Activated T-helper 1 cell treated with anti-CD3 and anti-CD28 coated beads, Interleukin-12 subunit alpha, Interleukin-12 subunit beta, Interleukin-2, Interleukin-4 antibody, amounts not matched to agents 30 ng/mL and 10 ng/mL and 1 ng/mL, durations not matched to agents 14 hours and 24 hours and 36 hours (primary cell): ENCODE data around the gene ZBTB1. TPM values are rescaled to one million over a fixed set of nuclear protein-coding genes. Genes with fewer than 3 reads are reported as not detected.

Experiments used
- DNase-seq: peaks from one replicate; pipeline ENCODE4 v3.0.0; 2021; ENCODE audit warnings: low spot score
- H3K27ac Mint-ChIP-seq: one replicate; pipeline ENCODE4 v1.8.0; 2021; ENCODE audit warnings: mild to moderate bottlenecking, mixed read lengths
- H3K27me3 Mint-ChIP-seq: one replicate; pipeline ENCODE4 v1.8.0; 2022; ENCODE audit warnings: mild to moderate bottlenecking, moderate library complexity, mixed read lengths; ENCODE audit not compliant: insufficient read depth
- H3K36me3 Mint-ChIP-seq: one replicate; pipeline ENCODE4 v1.8.0; 2021; ENCODE audit warnings: low read depth, mixed read lengths
- H3K4me1 Mint-ChIP-seq: one replicate; pipeline ENCODE4 v1.8.0; 2021; ENCODE audit warnings: low read depth, mixed read lengths
- H3K4me3 Mint-ChIP-seq: one replicate; pipeline ENCODE4 v1.8.0; 2021; ENCODE audit warnings: mild to moderate bottlenecking, moderate library complexity, mixed read lengths
- H3K9me3 Mint-ChIP-seq: one replicate; pipeline ENCODE4 v1.8.0; 2021; ENCODE audit warnings: mixed read lengths
- intact Hi-C: fragments of 100-400 bp; cut with micrococcal nuclease; formaldehyde crosslinking; loops from one replicate; pipeline ENCODE4 v1.15.1; 2024
- total RNA-seq: library from RNA; stranded (reverse); gene quantifications from 2 replicates; pipeline ENCODE4 v1.2.3, GENCODE V29; 2022

The ZBTB1 gene
- total RNA-seq, 1 donor from 2014 or later, result 41.2 TPM

- intact Hi-C loops, result no loop called here
- no peak for DNase-seq
- H3K27ac Mint-ChIP-seq, result no peak overlapping the region
- peaks cover 9% of the 10 kb centered on the region for H3K36me3 Mint-ChIP-seq
- no peaks in the 10 kb centered on the region for H3K27me3 Mint-ChIP-seq
- H3K4me3 Mint-ChIP-seq, result no peak overlapping the region
- no peaks in the 10 kb centered on the region for H3K9me3 Mint-ChIP-seq
- peaks cover 9% of the 10 kb centered on the region for H3K4me1 Mint-ChIP-seq
Observed at GRCh38 chr14:64474698-64475097, 29.9 kb upstream of the ZBTB1 start.

GRCh38 chr14:64475585-64476273, 28.8 kb upstream of the ZBTB1 start:
- no peak overlapping the region for H3K27ac Mint-ChIP-seq
- H3K4me1 Mint-ChIP-seq, result peaks cover 9% of the 10 kb centered on the region
- H3K4me3 Mint-ChIP-seq, result no peak overlapping the region
- peaks cover 9% of the 10 kb centered on the region for H3K36me3 Mint-ChIP-seq
- intact Hi-C loops, result no loop called here
- H3K9me3 Mint-ChIP-seq, result no peaks in the 10 kb centered on the region
- DNase-seq, result no peak
- H3K27me3 Mint-ChIP-seq, result no peaks in the 10 kb centered on the region

- H3K27ac Mint-ChIP-seq, result no peak overlapping the region
- no peaks in the 10 kb centered on the region for H3K9me3 Mint-ChIP-seq
- DNase-seq, result no peak
- H3K4me1 Mint-ChIP-seq, result peaks cover 9% of the 10 kb centered on the region
- H3K4me3 Mint-ChIP-seq, result no peak overlapping the region
- H3K36me3 Mint-ChIP-seq, result peaks cover 9% of the 10 kb centered on the region
- intact Hi-C loops, result no loop called here
- H3K27me3 Mint-ChIP-seq, result no peaks in the 10 kb centered on the region
Observed at GRCh38 chr14:64476438-64476837, 28.1 kb upstream of the ZBTB1 start.

GRCh38 chr14:64478634-64479250, 25.8 kb upstream of the ZBTB1 start:
- H3K4me3 Mint-ChIP-seq, result no peak overlapping the region
- H3K27ac Mint-ChIP-seq, result no peak overlapping the region
- peaks cover 9% of the 10 kb centered on the region for H3K4me1 Mint-ChIP-seq
- peaks cover 11% of the 10 kb centered on the region for H3K36me3 Mint-ChIP-seq
- no peak for DNase-seq
- H3K27me3 Mint-ChIP-seq, result no peaks in the 10 kb centered on the region
- intact Hi-C loops, result loop anchor here (1.0 to 2.0 kb wide), 3 partner anchors 22 to 134 kb away; no protein-coding TSS in a partner anchor
- H3K9me3 Mint-ChIP-seq, result no peaks in the 10 kb centered on the region

GRCh38 chr14:64488590-64489099, 15.9 kb upstream of the ZBTB1 start:
- Mint-ChIP-seq H3K36me3 (peaks cover 40% of the 10 kb centered on the region), H3K4me1 (peaks cover 26% of the 10 kb centered on the region), H3K27me3 (no peaks in the 10 kb centered on the region), H3K27ac (no peak overlapping the region), H3K9me3 (no peaks in the 10 kb centered on the region), H3K4me3 (no peak overlapping the region)
- intact Hi-C loops, result no loop called here
- DNase-seq, result no peak

GRCh38 chr14:64491637-64492036, 12.9 kb upstream of the ZBTB1 start:
- Mint-ChIP-seq H3K4me1 (peaks cover 32% of the 10 kb centered on the region), H3K27me3 (no peaks in the 10 kb centered on the region), H3K9me3 (no peaks in the 10 kb centered on the region), H3K27ac (no peak overlapping the region), H3K4me3 (no peak overlapping the region), H3K36me3 (peaks cover 43% of the 10 kb centered on the region)
- intact Hi-C loops, result no loop called here
- no peak for DNase-seq

- Mint-ChIP-seq H3K4me3 (no peak overlapping the region), H3K36me3 (peaks cover 42% of the 10 kb centered on the region), H3K27ac (no peak overlapping the region), H3K27me3 (no peaks in the 10 kb centered on the region), H3K4me1 (peaks cover 44% of the 10 kb centered on the region), H3K9me3 (no peaks in the 10 kb centered on the region)
- no peak for DNase-seq
- intact Hi-C loops, result no loop called here
Observed at GRCh38 chr14:64493455-64493854, 11.1 kb upstream of the ZBTB1 start.

- Mint-ChIP-seq H3K27ac (peak overlapping the region; percentile 18), H3K4me1 (peaks cover 53% of the 10 kb centered on the region), H3K27me3 (no peaks in the 10 kb centered on the region), H3K9me3 (no peaks in the 10 kb centered on the region), H3K36me3 (peaks cover 48% of the 10 kb centered on the region), H3K4me3 (no peak overlapping the region)
- no peak for DNase-seq
- intact Hi-C loops, result no loop called here
Observed at GRCh38 chr14:64495252-64495651, 9.3 kb upstream of the ZBTB1 start.

GRCh38 chr14:64496764-64497163, 7.8 kb upstream of the ZBTB1 start:
- Mint-ChIP-seq H3K27me3 (no peaks in the 10 kb centered on the region), H3K4me1 (peaks cover 52% of the 10 kb centered on the region), H3K36me3 (peaks cover 40% of the 10 kb centered on the region), H3K4me3 (no peak overlapping the region), H3K27ac (no peak overlapping the region), H3K9me3 (no peaks in the 10 kb centered on the region)
- no peak for DNase-seq
- intact Hi-C loops, result no loop called here

GRCh38 chr14:64500088-64500487, 4.5 kb upstream of the ZBTB1 start:
- Mint-ChIP-seq H3K36me3 (peaks cover 35% of the 10 kb centered on the region), H3K4me1 (peaks cover 48% of the 10 kb centered on the region), H3K27ac (peak overlapping the region; percentile 66), H3K9me3 (no peaks in the 10 kb centered on the region), H3K27me3 (peaks cover 2% of the 10 kb centered on the region), H3K4me3 (peak overlapping the region; percentile 76)
- intact Hi-C loops, result loop anchor here (2.0 to 10.0 kb wide), 5 partner anchors 21 to 1025 kb away; partner anchors contain the start of genes MAX and PPP2R5E
- no peak for DNase-seq

- intact Hi-C loops, result loop anchor here (2.0 to 10.0 kb wide), 7 partner anchors 23 to 1027 kb away; partner anchors contain the start of genes MAX and PPP2R5E
- DNase-seq, result no peak
- Mint-ChIP-seq H3K4me1 (peaks cover 60% of the 10 kb centered on the region), H3K27me3 (peaks cover 2% of the 10 kb centered on the region), H3K27ac (peak overlapping the region; percentile 96), H3K4me3 (peak overlapping the region; percentile 96), H3K36me3 (peaks cover 37% of the 10 kb centered on the region), H3K9me3 (no peaks in the 10 kb centered on the region)
Observed at GRCh38 chr14:64501411-64502171, 3.0 kb upstream of the ZBTB1 start.

GRCh38 chr14:64502456-64502855, 2.1 kb upstream of the ZBTB1 start:
- Mint-ChIP-seq H3K27ac (peak overlapping the region; percentile 96), H3K36me3 (peaks cover 35% of the 10 kb centered on the region), H3K4me3 (peak overlapping the region; percentile 96), H3K27me3 (peaks cover 2% of the 10 kb centered on the region), H3K4me1 (peaks cover 61% of the 10 kb centered on the region), H3K9me3 (no peaks in the 10 kb centered on the region)
- peak; percentile 8 for DNase-seq
- intact Hi-C loops, result loop anchor here (2.0 to 10.0 kb wide), 6 partner anchors 36 to 1028 kb away; partner anchors contain the start of genes MAX and PPP2R5E
